IPS-15b (cell line): ENCODE data around the gene RELT.

Experiments
- H3K27me3 ChIP-seq: one replicate; pipeline ENCODE4 v1.6.1; 2013; ENCODE audit warnings: low read length; ENCODE audit not compliant: control insufficient read depth, insufficient read depth
- H3K36me3 ChIP-seq: one replicate; pipeline ENCODE4 v1.6.1; 2013; ENCODE audit warnings: low read length; ENCODE audit not compliant: control insufficient read depth, insufficient read depth
- H3K4me1 ChIP-seq: one replicate; pipeline ENCODE4 v1.6.1; 2013; ENCODE audit warnings: mild to moderate bottlenecking, low read length; ENCODE audit not compliant: control insufficient read depth, insufficient read depth
- H3K4me3 ChIP-seq: one replicate; pipeline ENCODE4 v1.5.1; 2013; ENCODE audit warnings: low read depth, low read length
- H3K9ac ChIP-seq: one replicate; pipeline ENCODE4 v1.6.1; 2013; ENCODE audit warnings: low read depth, mild to moderate bottlenecking, low read length
- H3K9me3 ChIP-seq: one replicate; pipeline ENCODE4 v1.6.1; 2013; ENCODE audit warnings: mild to moderate bottlenecking, low read length; ENCODE audit not compliant: control insufficient read depth, insufficient read depth

RELT gene

GRCh38 chr11:73396251-73396930 is 20.2 kb downstream of the RELT start:
- Histone ChIP-seq H3K27me3 (no peaks in the 10 kb centered on the region), H3K36me3 (peaks cover 18% of the 10 kb centered on the region), H3K9ac (no peak overlapping the region), H3K4me3 (no peak overlapping the region), H3K4me1 (no peaks in the 10 kb centered on the region), H3K9me3 (no peaks in the 10 kb centered on the region)

- Histone ChIP-seq H3K36me3 (peaks cover 18% of the 10 kb centered on the region), H3K9me3 (no peaks in the 10 kb centered on the region), H3K4me3 (no peak overlapping the region), H3K4me1 (no peaks in the 10 kb centered on the region), H3K27me3 (no peaks in the 10 kb centered on the region), H3K9ac (no peak overlapping the region)
Measured at GRCh38 chr11:73396985-73397384, 20.8 kb downstream of the RELT start.

DNA sequence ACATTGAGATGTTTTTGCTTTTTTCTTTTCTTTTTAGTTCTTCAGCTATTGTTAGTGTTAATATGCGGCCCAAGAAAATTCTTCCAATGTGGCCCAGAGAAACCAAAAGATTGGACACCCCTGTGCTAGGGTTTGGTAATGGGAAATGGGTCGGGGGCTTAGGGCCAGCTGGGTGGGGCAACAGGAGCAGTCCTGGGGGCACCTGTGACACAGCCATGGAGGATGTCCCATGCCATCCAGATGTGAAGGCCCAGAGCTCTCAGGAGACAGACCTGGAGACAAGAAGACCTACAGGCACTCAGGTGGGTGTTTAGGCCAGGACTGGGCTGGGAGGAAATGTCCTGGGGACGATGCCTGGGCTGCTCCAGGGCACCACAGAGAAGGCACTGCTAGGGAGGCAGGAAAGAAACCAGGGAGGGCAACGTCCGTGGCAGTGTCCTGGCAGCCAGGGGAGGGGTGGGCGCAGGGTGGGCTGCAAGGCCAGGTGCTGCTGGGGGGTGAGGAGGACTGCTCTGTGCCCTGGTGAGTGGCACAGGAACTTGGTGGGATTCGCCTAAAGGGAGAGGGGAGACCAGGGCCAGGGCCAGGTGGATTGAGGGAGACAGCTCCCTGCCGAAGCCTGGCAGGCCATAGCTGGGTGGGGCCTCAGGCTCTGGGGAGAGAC is 21.4 kb downstream of the RELT start:
- Histone ChIP-seq H3K4me1 (no peaks in the 10 kb centered on the region), H3K9ac (no peak overlapping the region), H3K4me3 (no peak overlapping the region), H3K27me3 (no peaks in the 10 kb centered on the region), H3K36me3 (peaks cover 16% of the 10 kb centered on the region), H3K9me3 (no peaks in the 10 kb centered on the region)

DNA sequence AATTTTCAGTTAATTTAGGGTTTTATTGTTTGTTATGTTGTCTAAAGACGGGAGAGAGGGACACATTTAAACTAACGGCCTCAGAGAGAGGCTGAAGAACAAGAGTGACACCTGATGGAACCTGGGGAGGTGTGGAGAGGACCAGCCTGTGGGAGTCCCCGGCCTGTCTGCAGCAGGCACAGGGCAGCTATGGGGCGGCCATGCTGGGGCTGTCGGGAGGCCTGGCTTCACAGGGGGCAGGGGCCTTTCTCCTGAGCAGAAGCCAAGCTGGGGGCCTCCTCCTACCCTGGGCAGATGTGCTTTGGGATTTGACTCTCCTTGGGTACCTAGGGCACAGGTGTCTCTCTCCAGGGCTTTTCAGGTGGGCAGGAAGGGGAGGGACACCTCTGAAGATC is 21.9 kb downstream of the RELT start:
- Histone ChIP-seq H3K9ac (no peak overlapping the region), H3K4me3 (no peak overlapping the region), H3K4me1 (no peaks in the 10 kb centered on the region), H3K27me3 (no peaks in the 10 kb centered on the region), H3K9me3 (no peaks in the 10 kb centered on the region), H3K36me3 (peaks cover 16% of the 10 kb centered on the region)

DNA sequence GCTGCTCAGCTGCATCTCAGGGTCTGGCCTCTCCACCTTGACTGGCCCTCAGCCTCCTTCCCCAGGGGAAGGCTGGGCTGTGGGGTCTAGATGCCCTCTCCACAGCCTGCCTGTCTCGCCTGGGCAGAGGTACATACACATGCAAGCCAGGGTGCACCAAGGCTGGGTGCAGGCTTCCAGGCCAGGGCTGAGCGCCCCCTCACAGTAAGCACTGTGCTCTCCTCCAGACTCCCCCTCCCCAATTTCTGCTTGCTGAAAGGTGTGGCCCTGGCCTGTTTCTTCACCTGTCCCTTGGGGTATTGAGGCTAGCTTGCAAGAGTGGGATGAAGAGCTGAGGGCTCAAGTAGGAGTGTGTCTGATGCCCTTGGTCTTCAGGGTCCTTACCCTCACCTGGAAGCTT is 22.5 kb downstream of the RELT start:
- H3K4me1 ChIP-seq: no peaks in the 10 kb centered on the region
- peaks cover 16% of the 10 kb centered on the region for H3K36me3 ChIP-seq
- H3K27me3 ChIP-seq: no peaks in the 10 kb centered on the region
- H3K9me3 ChIP-seq: no peaks in the 10 kb centered on the region
- H3K9ac ChIP-seq: no peak overlapping the region
- no peak overlapping the region for H3K4me3 ChIP-seq

GRCh38 chr11:73399159-73399590 is 23.0 kb downstream of the RELT start:
- no peaks in the 10 kb centered on the region for H3K27me3 ChIP-seq
- H3K4me3 ChIP-seq: no peak overlapping the region
- H3K4me1 ChIP-seq: no peaks in the 10 kb centered on the region
- H3K9ac ChIP-seq: no peak overlapping the region
- H3K36me3 ChIP-seq: peaks cover 16% of the 10 kb centered on the region
- no peaks in the 10 kb centered on the region for H3K9me3 ChIP-seq

GRCh38 chr11:73399636-73400035 is 23.4 kb downstream of the RELT start:
- Histone ChIP-seq H3K36me3 (peaks cover 15% of the 10 kb centered on the region), H3K27me3 (no peaks in the 10 kb centered on the region), H3K4me3 (no peak overlapping the region), H3K9ac (no peak overlapping the region), H3K4me1 (no peaks in the 10 kb centered on the region), H3K9me3 (no peaks in the 10 kb centered on the region)

DNA sequence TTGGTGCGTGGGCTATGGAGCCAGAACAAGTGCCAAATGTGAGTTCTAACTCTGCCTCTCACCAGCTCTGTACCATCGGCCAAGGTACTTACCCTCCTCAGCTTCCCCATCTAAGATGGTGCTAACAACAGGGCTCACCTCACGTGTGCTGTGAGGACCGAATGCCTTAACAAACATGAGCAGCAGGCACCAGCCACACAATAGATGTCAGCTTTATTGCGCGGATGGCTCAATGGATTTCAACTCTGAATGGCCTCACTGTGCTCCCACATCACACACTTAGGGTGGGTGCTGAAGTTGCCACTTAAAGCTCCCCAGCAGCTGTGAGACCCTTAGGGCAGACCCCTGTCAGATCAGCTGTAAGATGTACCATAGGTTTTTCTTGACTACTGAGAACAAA is 24.1 kb downstream of the RELT start:
- no peaks in the 10 kb centered on the region for H3K9me3 ChIP-seq
- H3K36me3 ChIP-seq: peaks cover 8% of the 10 kb centered on the region
- H3K9ac ChIP-seq: no peak overlapping the region
- H3K27me3 ChIP-seq: no peaks in the 10 kb centered on the region
- H3K4me1 ChIP-seq: no peaks in the 10 kb centered on the region
- no peak overlapping the region for H3K4me3 ChIP-seq

DNA sequence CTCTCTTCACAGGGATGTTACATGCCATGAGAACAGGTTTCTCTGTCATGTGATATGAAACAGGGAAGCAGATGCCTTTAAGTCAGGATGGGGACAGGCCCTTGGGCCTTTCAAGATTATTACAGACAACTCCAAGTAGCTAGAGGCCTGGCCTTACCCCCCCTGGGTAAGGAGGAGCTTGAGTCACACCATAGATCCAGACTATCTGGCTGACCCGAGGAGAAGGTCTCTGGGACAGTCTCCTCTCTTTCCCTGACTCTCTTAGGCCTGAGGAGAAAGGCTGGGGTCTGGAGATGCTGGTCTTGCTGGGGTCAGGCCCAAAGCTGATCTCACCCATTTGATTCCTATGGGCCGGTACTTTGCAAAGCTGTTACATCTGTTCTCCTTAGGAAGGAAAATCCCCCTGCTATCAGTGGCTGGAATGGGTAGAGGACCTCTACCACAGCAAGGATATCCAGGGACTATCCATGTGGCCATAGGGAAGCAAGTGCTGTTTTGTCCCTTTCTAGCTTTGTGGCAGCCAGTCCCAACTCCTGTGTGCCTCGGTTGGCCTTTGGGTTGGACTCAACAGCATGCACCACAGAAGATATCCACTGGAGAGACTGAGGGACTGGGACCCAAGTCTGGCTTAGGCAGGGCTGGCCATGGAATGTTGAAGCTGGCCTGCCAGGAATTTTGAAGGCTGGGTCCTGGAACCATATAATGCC is 25.2 kb downstream of the RELT start:
- Histone ChIP-seq H3K4me1 (no peaks in the 10 kb centered on the region), H3K9me3 (no peaks in the 10 kb centered on the region), H3K36me3 (peaks cover 4% of the 10 kb centered on the region), H3K4me3 (no peak overlapping the region), H3K27me3 (no peaks in the 10 kb centered on the region), H3K9ac (no peak overlapping the region)

GRCh38 chr11:73401924-73402833 is 26.0 kb downstream of the RELT start:
- Histone ChIP-seq H3K4me1 (no peaks in the 10 kb centered on the region), H3K4me3 (no peak overlapping the region), H3K9ac (no peak overlapping the region), H3K9me3 (no peaks in the 10 kb centered on the region), H3K36me3 (peaks cover 4% of the 10 kb centered on the region), H3K27me3 (no peaks in the 10 kb centered on the region)

DNA sequence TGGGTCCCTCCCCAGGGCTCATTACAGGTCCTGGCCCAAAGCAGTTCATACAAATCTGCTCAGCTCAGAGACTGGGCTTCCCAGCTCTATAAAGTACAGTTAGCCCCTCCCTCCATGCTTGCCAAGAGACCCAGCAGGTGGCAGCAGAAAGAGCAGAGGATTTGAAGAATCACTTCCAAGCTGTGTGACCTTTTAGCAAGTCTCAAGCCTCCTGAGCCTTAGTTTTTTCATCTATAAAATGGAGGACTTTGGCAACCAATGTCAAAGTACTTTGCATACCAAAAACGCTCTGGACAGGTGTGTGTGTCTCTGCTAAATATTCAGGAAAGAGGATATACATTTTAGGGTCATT is 26.6 kb downstream of the RELT start:
- no peak overlapping the region for H3K9ac ChIP-seq
- H3K4me3 ChIP-seq: no peak overlapping the region
- H3K36me3 ChIP-seq: peaks cover 4% of the 10 kb centered on the region
- H3K9me3 ChIP-seq: no peaks in the 10 kb centered on the region
- H3K27me3 ChIP-seq: no peaks in the 10 kb centered on the region
- no peaks in the 10 kb centered on the region for H3K4me1 ChIP-seq
